ENCODE data around the gene MTUS2.
"Not testable (repeated sequence)": the region's sequence is repeated elsewhere in the genome, so short reads cannot be mapped to it uniquely, and the experiment has no call there.

MTUS2 gene

GRCh38 chr13:28955264-28955966, 135.3 kb downstream of the MTUS2 start:
- no peak for DNase-seq (ENCODE audit: low read depth in 4 of 4, low spot score in 1 of 4)

- no peak for DNase-seq (ENCODE audit: low read depth in 4 of 4, low spot score in 1 of 4)
Measured at GRCh38 chr13:28958018-28958417, 137.9 kb downstream of the MTUS2 start.

GRCh38 chr13:28958441-28958840, 138.3 kb downstream of the MTUS2 start:
- DNase-seq (ENCODE audit: low read depth in 4 of 4, low spot score in 1 of 4), result no peak

- no peak for DNase-seq (ENCODE audit: low read depth in 4 of 4, low spot score in 1 of 4)
Measured at GRCh38 chr13:28964052-28964451, 143.9 kb downstream of the MTUS2 start.

GRCh38 chr13:28964803-28965202, 144.7 kb downstream of the MTUS2 start:
- no peak for DNase-seq (ENCODE audit: low read depth in 4 of 4, low spot score in 1 of 4)

GRCh38 chr13:28967029-28967915, 147.1 kb downstream of the MTUS2 start:
- no peak for DNase-seq (ENCODE audit: low read depth in 4 of 4, low spot score in 1 of 4)

GRCh38 chr13:28976195-28976594, 156.1 kb downstream of the MTUS2 start:
- no peak for DNase-seq (ENCODE audit: low read depth in 4 of 4, low spot score in 1 of 4)

GRCh38 chr13:28976636-28977035, 156.5 kb downstream of the MTUS2 start:
- DNase-seq (ENCODE audit: low read depth in 4 of 4, low spot score in 1 of 4), result no peak

GRCh38 chr13:28978574-28978973, 158.4 kb downstream of the MTUS2 start:
- no peak for DNase-seq (ENCODE audit: low read depth in 4 of 4, low spot score in 1 of 4)

- DNase-seq (ENCODE audit: low read depth in 4 of 4, low spot score in 1 of 4), result no peak
Measured at GRCh38 chr13:28981530-28981929, 161.4 kb downstream of the MTUS2 start.

GRCh38 chr13:28983641-28984040, 163.5 kb downstream of the MTUS2 start:
- no peak for DNase-seq (ENCODE audit: low read depth in 4 of 4, low spot score in 1 of 4)

- no peak for DNase-seq (ENCODE audit: low read depth in 4 of 4, low spot score in 1 of 4)
Measured at GRCh38 chr13:28984326-28984725, 164.2 kb downstream of the MTUS2 start.

GRCh38 chr13:28984825-28985224, 164.7 kb downstream of the MTUS2 start:
- no peak for DNase-seq (ENCODE audit: low read depth in 4 of 4, low spot score in 1 of 4)

- not testable (repeated sequence) for DNase-seq (ENCODE audit: low read depth in 4 of 4, low spot score in 1 of 4)
Measured at GRCh38 chr13:28990378-28990777, 170.2 kb downstream of the MTUS2 start.

- DNase-seq (ENCODE audit: low read depth in 4 of 4, low spot score in 1 of 4), result no peak
Measured at GRCh38 chr13:28991764-28992163, 171.6 kb downstream of the MTUS2 start.

- DNase-seq (ENCODE audit: low read depth in 4 of 4, low spot score in 1 of 4), result no peak
Measured at GRCh38 chr13:29000826-29001225, 180.7 kb downstream of the MTUS2 start.

- no peak for DNase-seq (ENCODE audit: low read depth in 4 of 4, low spot score in 1 of 4)
Measured at GRCh38 chr13:29005035-29005762, 185.1 kb downstream of the MTUS2 start.

- DNase-seq (ENCODE audit: low read depth in 4 of 4, low spot score in 1 of 4), result no peak
Measured at GRCh38 chr13:29005763-29006120, 185.6 kb downstream of the MTUS2 start.

GRCh38 chr13:29006359-29006850, 186.3 kb downstream of the MTUS2 start:
- DNase-seq (ENCODE audit: low read depth in 4 of 4, low spot score in 1 of 4), result no peak

GRCh38 chr13:29008296-29008695, 188.2 kb downstream of the MTUS2 start:
- DNase-seq (ENCODE audit: low read depth in 4 of 4, low spot score in 1 of 4), result no peak

GRCh38 chr13:29020314-29020713, 200.2 kb downstream of the MTUS2 start:
- DNase-seq (ENCODE audit: low read depth in 4 of 4, low spot score in 1 of 4), result no peak

- DNase-seq (ENCODE audit: low read depth in 4 of 4, low spot score in 1 of 4), result no peak
Measured at GRCh38 chr13:29021311-29021710, 201.2 kb downstream of the MTUS2 start.

Data from stimulated activated CD4-positive, alpha-beta T cell treated with anti-CD3 and anti-CD28 coated beads, Interleukin-1b, Interleukin-23, amount 100 ng/mL, for 24 hours (primary cell).